ENCODE data around the gene HOXC6. TPM values are rescaled to one million over a fixed set of nuclear protein-coding genes. Genes with fewer than 3 reads are reported as not detected.

HOXC6 gene
- total and polyA plus RNA-seq, 7 donors, result not detected

- TF ChIP-seq POLR2A (IDR thresholded peaks at IDR 0.05), result no peak
- no peak for TF ChIP-seq POLR2AphosphoS5 (IDR thresholded peaks at IDR 0.05)
- no peak for TF ChIP-seq EP300 (IDR thresholded peaks at IDR 0.05)
- TF ChIP-seq CTCF (IDR thresholded peaks at IDR 0.05), result no peak
- DNase-seq, result no peak
- peaks cover 0 to 43% (median 34%) of the 10 kb centered on the region in 4 donors for H3K4me1 ChIP-seq
- peaks cover 75 to 100% (median 98%) of the 10 kb centered on the region in 3 donors for H3K27me3 ChIP-seq
- H3K36me3 ChIP-seq, result no peaks in the 10 kb centered on the region
- peak overlapping the region; percentile 1 to 47 (median 38) for H3K4me3 ChIP-seq
- no peaks in the 10 kb centered on the region for H3K9me3 ChIP-seq
- 3 to 5% methylated on average over 24 of the region's 24 CpGs for WGBS, 2 donors
- intact Hi-C loops (cut with DNase I), result no loop called here
- peak overlapping the region in 1 of 4 donors; percentile 10 for H3K27ac ChIP-seq
These were observed 11.0 kb upstream of the HOXC6 start for GRCh38 chr12:54017027-54017788.

- WGBS, 2 donors, result 4% methylated on average over 34 of the region's 34 CpGs
- Histone ChIP-seq H3K27me3 (peaks cover 68 to 100% (median 98%) of the 10 kb centered on the region in 3 donors), H3K4me3 (peak overlapping the region; percentile 1 to 47 (median 38)), H3K36me3 (no peaks in the 10 kb centered on the region), H3K9me3 (no peaks in the 10 kb centered on the region), H3K4me1 (peaks cover 0 to 43% (median 34%) of the 10 kb centered on the region in 4 donors), H3K27ac (peak overlapping the region in 2 of 4 donors; percentile 4 to 23)
- intact Hi-C loops (cut with DNase I), result no loop called here
- peak in 2 of 4 donors; percentile 19 to 35 for TF ChIP-seq POLR2AphosphoS5 (IDR thresholded peaks at IDR 0.05)
- TF ChIP-seq POLR2A (IDR thresholded peaks at IDR 0.05), result no peak
- TF ChIP-seq EP300 (IDR thresholded peaks at IDR 0.05), result no peak
- no peak for TF ChIP-seq CTCF (IDR thresholded peaks at IDR 0.05)
- no peak for DNase-seq
These were observed 10.3 kb upstream of the HOXC6 start for GRCh38 chr12:54017878-54018467.

- 15 to 24% methylated on average over 29 of the region's 29 CpGs for WGBS, 2 donors
- no peaks in the 10 kb centered on the region for H3K9me3 ChIP-seq
- DNase-seq, result no peak
- no peaks in the 10 kb centered on the region for H3K36me3 ChIP-seq
- H3K4me3 ChIP-seq, result peak overlapping the region in 2 of 4 donors; percentile 42 to 47
- peak overlapping the region in 2 of 4 donors; percentile 4 to 23 for H3K27ac ChIP-seq
- TF ChIP-seq CTCF (IDR thresholded peaks at IDR 0.05), result no peak
- TF ChIP-seq EP300 (IDR thresholded peaks at IDR 0.05), result no peak
- intact Hi-C loops (cut with DNase I), result no loop called here
- peaks cover 0 to 43% (median 34%) of the 10 kb centered on the region in 4 donors for H3K4me1 ChIP-seq
- peaks cover 67 to 100% (median 98%) of the 10 kb centered on the region in 3 donors for H3K27me3 ChIP-seq
These were observed 9.7 kb upstream of the HOXC6 start for GRCh38 chr12:54018468-54018984.

GRCh38 chr12:54019091-54019811, 9.0 kb upstream of the HOXC6 start:
- intact Hi-C loops (cut with DNase I), result no loop called here
- Histone ChIP-seq H3K36me3 (no peaks in the 10 kb centered on the region), H3K27ac (no peak overlapping the region), H3K4me3 (peak overlapping the region in 1 of 4 donors; percentile 6), H3K9me3 (no peaks in the 10 kb centered on the region), H3K4me1 (peaks cover 0 to 40% (median 33%) of the 10 kb centered on the region in 4 donors), H3K27me3 (peaks cover 71 to 100% (median 100%) of the 10 kb centered on the region in 3 donors)
- WGBS, 2 donors, result 19 to 35% methylated on average over 43 of the region's 43 CpGs
- TF ChIP-seq POLR2AphosphoS5 (IDR thresholded peaks at IDR 0.05) (no peak), CTCF (IDR thresholded peaks at IDR 0.05) (no peak), EP300 (IDR thresholded peaks at IDR 0.05) (no peak), POLR2A (IDR thresholded peaks at IDR 0.05) (no peak)
- DNase-seq, result no peak
